ENCODE data around the gene FAS.
A peak's percentile ranks its signal among the peaks of the same experiment; 100 is the strongest.

The FAS gene

DNA sequence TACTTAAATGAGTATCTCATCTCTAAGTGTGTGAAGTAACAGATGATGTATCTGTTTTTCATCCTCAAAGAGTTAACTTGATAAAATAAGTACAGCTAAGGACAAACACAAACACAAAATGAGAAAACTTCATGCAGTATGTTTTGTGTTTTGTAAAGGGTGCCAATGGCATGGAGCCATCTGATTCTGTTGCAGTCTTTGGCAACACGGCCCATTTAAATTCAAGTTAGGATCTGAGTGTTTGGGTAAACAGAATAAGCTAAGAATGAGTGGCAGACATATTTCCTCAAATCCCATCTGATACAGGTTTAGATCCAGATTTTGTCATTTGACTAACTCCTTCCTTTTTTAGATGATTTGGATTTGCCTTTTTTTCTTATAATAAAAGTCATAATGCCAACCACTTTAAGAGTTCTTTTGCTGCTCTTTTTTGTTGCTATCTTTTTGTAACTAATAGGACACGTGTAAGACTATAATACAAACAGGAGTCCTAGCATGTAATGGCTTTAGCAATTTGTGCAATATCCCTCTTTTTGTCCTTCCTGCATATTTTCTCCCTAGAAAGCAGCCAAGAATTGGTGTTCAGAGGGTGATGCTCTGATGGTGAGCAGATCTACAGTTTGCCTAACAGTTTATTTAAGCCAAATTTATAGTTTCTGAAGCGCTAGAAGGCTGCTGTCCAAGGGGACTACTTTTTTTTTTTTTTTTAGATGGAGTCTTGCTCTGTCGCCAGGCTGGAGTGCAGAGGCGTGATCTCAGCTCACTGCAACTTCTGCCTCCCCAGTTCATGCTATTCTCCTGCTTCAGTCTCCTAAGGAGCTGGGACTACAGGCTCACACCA, 19.2 kb upstream of the FAS start:
- DNase-seq (ENCODE audit: low read depth in 2 of 2), result no peak

DNA sequence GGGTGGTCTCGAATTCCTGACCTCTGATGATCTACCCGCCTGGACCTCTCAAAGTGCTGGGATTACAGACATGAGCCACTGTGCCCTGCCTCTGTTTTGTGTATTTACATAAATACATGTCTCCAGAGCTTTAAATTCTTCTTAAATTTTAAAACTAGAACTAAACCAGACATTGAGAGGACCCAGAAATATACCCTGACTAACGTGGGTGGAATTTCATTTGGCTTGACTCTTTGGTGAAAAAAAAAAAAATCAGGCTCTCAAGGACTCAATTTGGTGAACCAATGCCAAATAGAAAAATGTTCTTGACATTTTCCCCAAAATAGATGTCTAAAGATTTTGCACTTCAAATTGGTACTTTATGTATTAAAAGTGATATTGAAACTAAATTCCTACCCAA, 16.6 kb upstream of the FAS start:
- DNase-seq (ENCODE audit: low read depth in 2 of 2), result no peak

DNA sequence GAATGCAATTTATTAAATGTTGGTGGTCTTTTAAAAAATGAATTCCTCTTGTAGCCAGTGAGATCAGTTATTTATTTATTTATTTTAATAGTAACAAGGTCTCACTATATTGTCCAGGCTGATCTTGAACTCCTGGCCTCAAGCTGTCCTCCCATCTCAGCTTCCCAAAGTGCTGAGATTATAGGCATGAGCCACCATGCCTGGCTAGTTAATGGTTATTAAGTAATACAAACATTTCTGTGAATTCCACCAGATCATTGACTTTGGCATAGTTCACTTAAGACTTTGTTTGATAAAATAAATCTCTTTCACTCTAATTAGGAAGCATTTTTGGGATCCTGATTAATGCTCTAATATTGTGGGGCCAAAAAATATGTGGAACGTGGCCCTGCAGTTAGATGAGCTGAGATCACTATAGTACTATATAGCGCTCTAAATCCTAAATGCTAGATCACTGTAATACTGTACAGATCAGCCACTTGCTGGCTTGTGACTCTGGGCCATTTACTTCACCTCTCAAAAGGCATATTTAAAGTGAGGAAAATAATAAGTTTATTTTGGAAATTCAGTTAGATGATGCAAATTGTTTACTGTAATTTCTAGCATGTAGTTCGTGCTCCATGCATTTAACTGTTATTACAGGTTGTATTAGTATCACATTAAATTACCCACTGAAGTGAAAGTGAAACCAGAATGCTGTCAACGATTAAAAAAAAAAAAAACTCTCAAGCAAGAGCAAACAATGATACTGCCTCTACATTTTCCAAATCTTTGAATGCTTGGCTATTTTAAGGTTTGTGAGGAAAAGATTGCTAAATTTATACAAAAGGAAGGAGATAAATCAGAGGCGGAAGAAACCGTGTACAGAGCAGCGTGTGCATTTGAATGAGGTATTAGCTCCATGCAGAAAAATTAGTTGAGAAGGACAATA, 15.9 kb upstream of the FAS start:
- no peak for DNase-seq (ENCODE audit: low read depth in 2 of 2)

DNA sequence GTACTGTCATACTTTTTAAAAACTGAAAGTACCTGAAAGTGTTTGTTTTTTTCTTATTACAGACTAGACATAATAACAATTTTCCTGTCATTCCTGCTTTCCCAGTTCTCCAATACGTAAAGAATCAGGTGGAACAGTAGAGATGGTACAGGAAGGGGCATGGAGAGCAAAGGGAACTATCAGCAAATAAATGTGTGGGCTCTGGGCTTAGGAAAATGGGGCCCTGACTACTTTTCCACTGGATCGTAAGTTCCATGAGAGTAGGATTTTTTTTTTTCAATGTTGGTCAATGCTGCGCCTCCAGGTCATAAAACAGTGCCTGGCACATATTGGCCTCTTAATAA, 15.2 kb upstream of the FAS start:
- DNase-seq (ENCODE audit: low read depth in 2 of 2), result no peak

DNA sequence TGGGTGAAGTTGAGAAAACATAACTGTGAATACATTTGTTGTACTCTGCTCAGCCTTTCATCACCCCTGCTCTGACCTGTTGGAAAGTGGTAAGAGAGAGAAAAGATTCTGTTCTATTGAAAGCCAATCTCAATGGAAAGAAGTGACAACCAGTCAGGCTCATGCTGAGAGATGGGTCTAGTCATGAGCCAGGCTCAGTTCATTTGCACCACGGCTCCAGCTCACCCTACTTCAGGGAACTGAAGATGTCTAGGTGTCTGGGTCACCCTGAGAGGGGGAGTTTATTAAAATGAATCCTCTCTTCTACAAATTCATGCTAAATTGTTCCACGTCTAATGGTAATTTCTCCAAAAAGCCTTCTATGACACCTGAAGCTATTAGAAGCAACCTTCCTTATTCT, 12.1 kb upstream of the FAS start:
- DNase-seq (ENCODE audit: low read depth in 2 of 2), result no peak

DNA sequence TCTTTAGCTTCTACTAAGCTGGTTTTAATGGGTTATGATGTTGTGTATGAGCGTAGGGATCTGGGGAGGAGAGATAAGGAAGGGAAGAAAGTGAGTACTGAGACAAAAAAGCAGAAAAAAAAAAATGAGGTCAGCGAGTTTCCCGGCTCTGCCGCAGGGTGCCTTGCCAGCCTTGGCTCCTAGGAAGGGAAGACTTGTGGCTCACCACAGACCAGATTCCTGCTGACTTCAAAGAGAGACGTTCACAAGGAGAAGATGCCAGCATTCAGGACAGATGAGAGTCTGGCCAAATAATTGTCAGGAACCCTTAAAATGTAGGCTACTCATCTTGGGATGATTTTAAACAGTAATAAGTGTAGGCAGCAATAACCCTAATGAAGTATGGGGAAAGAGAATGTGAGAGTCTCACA, 11.4 kb upstream of the FAS start:
- no peak for DNase-seq (ENCODE audit: low read depth in 2 of 2)

DNA sequence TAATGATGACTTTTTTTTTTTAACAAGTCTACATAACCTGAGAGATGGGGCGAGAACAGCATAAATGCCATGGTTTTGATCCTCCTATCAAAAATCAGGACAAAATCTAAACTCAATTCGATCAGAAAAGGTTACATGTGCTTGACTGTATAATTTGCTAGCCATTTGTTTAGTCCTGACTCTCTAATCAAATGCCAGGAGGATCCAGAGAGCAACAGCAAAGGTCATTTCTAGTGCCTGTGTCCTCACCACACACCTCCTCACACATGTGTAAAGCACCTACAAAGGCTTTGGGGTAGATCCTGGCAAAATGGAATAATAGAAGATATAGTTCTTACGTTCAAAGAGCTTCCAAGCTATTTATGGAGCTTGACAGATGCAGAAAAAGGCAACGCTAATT, 11.0 kb upstream of the FAS start:
- no peak for DNase-seq (ENCODE audit: low read depth in 2 of 2)

DNA sequence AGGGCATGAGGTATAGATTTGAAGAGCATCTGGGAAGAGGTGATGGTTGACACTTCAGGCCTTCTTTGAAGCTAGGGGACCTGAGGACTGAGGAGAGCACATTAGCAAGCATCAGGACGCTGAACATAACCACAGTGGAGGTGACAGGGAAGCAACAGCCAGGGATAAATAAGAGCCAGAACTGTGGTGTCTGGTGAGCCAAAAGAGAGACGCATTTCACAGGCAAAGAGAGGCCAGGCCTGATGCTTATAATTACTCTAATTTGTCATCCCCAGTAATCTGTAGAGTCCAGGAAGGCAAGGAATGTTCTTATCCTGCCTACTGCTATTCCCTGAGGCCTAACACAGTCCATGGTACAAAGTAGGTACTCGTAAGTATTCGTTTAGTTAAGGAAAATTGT, 10.4 kb upstream of the FAS start:
- DNase-seq (ENCODE audit: low read depth in 2 of 2), result no peak

DNA sequence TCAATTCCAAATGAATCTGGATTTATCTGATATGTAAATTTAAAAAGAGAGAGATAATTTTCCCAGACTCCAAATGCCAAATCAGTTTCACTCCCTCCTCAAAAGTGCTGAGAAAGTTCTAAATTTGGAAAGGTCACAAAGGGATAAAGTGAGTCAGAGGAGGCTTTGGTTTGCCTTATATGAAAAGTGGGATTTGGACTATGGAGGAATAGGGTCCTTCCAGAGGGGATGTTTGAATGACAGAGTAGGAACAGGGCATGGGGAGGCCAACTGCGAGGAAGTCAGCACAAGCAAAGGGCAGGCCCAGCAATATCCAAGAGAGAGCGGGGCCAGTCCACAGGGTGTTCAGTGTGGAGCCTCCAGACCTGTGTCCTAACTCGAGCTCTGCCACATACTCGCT, 9.8 kb upstream of the FAS start:
- DNase-seq (ENCODE audit: low read depth in 2 of 2), result no peak

DNA sequence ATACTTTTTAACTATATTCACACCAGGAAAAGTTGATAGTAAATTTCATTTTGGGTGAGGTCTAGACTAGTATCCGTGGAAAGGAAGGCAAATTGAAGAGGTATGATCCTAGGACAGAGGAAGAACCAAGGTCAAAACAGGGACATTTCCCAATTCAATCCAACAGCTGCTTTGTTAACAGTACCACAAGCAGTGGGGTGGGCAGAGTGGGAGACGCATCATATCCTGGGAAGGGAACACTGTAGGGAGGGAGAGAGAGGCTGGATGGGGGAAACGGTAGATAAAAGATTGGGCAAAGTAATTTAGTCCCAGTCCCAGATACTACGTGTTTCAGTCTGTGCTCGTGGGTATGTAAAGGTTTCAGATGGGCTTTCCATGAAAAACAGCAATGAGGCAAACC, 9.2 kb upstream of the FAS start:
- no peak for DNase-seq (ENCODE audit: low read depth in 2 of 2)

DNA sequence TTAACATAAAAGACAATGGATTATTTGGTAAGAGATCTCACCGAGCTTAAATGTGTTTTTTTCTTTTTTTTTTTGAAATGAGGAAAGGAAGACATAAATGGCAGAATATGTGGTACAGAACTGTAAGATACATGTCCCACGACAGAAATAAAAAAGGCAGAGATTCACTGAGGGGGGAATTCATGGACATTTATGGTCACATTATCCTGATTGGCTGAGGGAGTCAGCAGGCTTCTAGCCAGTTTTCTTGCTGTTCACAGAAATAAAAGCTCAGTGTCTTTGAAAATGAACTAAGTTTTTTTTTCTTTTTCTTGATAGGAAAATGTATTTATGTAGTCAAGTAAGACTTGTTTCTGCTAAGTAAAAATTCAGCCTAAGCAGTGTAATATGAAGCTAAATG, 8.2 kb upstream of the FAS start:
- DNase-seq (ENCODE audit: low read depth in 2 of 2), result no peak

DNA sequence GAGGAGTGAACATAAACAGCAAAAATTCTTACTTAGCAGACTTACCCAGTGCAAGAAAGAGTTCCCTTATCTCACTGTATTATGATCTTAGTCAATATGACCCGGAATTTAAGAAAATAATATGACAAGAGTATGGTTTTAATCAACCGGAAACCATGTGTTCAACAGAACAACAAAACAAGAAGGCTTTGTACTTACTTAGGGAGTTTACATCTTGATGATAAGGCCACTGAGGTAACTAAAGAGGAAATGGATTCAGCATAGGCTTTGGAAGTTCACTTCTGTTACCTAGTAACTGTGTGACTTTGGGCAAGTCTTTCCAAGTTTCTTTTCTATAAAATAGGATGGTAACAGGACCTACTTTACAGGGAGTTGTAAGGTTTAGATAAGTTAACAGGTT, 7.4 kb upstream of the FAS start:
- no peak for DNase-seq (ENCODE audit: low read depth in 2 of 2)

DNA sequence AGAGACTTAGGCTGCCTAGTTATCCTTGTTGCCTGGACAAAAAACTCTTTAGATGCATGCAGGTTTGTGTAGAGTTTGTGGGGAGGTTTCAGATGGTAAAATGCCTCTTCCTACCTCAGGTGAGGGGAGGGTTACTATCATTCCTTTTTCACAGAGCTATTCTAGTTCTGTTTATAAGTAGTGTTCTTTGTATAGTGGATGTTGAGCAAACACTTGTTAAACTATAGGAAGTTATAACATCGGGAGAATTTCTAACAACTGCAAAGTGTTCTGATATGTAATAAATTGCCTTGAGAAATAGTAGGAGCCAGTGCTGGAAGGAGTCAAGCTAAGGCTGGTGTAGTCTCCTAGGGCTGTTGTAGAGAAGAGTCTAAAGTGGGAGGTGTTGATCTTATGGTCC, 6.7 kb upstream of the FAS start:
- no peak for DNase-seq (ENCODE audit: low read depth in 2 of 2)

DNA sequence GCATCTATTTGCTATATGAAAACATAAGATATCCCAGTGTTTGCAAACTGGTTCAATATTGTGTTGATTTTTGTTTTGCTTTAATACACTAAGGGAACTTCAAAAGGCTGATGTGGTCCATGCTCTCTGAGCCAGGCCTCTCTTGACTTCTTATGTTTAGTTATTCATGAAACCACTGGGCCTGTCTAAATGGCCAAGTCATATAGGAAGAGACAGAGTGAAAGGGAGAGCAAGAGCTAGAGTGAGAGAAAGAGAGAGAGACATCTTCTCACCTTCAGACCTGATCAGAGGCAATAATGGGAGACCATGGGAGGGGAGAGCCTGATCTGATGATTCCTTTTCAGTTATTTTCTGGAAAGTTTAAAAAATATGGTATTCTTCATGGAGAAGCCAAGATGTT, 6.1 kb upstream of the FAS start:
- DNase-seq (ENCODE audit: low read depth in 2 of 2), result no peak

DNA sequence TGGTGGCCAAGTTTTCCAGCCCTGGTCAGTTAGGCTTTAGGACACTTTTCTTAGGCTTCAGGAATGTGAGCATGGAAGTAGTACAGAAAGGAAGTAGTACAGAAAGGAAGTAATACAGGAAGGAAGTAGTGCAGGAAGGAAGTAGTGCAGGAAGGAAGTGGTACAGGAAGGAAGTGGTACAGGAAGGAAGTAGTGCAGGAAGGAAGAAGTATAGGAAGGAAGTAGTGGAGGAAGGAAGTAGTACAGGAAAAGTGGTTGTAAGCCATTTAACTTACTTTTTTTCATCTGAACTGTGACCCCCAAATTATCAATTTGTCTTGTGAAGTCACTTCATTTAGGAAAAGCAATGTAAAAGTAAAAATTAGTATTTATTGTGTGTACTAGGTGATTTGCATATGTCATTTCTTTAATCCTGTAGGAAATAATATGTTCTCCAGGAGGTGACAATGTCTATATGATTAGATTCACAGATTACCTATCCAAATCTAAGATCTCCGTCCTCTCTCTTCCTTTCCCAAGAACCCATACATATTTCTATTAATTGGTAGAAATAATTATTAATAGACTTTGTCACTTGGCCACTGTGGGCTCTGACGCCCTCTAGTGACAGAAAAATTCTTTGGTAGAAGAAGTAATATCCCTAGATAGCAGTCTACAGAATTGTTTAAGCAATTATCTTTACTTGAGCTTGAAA, 3.9 kb upstream of the FAS start:
- DNase-seq (ENCODE audit: low read depth in 2 of 2), result no peak

DNA sequence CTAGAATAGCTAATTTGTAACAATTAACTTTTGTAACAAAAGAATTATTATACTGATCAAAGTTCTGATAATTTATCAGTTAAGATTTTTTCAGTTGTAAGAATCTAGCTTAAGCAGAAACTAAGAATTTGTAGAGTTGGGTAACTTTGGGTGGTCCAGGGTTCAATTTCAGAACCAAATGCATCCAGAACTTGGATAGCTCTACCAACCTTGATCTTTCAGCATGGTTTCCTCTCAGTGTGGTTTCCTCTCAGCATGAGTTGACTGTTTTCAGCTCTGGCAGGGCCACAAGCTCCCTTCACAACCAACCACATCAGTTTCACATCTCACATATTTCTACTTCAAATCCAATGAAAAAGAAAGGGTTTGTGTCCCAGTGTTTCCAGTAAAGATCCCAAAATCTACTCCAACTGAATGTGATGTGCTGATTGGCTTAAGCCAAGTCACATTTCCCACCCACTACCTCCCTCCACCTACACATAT, 3.3 kb upstream of the FAS start:
- DNase-seq (ENCODE audit: low read depth in 2 of 2), result no peak

DNA sequence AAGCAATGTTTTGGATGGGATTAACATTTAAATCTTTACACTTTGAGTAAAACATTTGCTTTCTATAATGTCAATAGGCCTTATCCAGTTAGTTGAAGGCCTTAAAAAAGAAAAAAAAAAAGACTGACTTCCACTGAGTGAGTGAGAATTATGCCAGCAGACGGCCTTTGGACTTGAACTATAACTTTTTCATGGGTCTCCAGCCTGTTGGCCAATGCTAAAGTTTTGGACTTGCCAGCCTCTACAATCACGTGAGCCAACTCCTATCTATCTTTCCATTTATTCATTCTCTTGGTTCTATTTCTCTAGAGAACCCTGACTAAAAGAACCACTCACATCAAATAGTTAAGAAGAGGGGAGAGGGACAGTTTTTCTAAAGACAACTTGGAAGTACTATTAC, 2.8 kb upstream of the FAS start:
- DNase-seq (ENCODE audit: low read depth in 2 of 2), result no peak

DNA sequence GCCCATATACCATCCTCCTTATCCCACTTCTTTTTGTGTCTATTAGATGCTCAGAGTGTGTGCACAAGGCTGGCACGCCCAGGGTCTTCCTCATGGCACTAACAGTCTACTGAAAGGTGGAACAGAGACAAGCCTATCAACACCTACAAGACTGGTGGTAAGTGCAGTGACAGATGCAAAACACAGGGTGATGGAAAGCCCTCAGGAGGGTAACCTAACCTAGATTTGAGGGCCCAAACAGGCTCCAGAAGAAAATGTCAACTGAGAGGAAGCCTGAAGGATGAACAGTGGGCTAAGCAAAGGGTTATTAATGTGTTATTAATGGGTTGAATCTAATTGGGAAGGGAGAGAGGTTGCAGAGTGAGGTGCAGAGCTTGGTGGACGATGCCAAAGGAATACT, 1.2 kb upstream of the FAS start:
- DNase-seq (ENCODE audit: low read depth in 2 of 2), result no peak

DNA sequence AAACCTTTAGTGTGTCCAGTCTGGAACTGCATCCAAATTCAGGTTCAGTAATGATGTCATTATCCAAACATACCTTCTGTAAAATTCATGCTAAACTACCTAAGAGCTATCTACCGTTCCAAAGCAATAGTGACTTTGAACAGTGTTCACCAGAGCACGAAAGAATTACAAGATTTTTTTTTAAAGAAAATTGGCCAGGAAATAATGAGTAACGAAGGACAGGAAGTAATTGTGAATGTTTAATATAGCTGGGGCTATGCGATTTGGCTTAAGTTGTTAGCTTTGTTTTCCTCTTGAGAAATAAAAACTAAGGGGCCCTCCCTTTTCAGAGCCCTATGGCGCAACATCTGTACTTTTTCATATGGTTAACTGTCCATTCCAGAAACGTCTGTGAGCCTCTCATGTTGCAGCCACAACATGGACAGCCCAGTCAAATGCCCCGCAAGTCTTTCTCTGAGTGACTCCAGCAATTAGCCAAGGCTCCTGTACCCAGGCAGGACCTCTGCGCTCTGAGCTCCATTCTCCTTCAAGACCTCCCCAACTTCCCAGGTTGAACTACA, 694 bp upstream of the FAS start:
- DNase-seq (ENCODE audit: low read depth in 2 of 2), result no peak

DNA sequence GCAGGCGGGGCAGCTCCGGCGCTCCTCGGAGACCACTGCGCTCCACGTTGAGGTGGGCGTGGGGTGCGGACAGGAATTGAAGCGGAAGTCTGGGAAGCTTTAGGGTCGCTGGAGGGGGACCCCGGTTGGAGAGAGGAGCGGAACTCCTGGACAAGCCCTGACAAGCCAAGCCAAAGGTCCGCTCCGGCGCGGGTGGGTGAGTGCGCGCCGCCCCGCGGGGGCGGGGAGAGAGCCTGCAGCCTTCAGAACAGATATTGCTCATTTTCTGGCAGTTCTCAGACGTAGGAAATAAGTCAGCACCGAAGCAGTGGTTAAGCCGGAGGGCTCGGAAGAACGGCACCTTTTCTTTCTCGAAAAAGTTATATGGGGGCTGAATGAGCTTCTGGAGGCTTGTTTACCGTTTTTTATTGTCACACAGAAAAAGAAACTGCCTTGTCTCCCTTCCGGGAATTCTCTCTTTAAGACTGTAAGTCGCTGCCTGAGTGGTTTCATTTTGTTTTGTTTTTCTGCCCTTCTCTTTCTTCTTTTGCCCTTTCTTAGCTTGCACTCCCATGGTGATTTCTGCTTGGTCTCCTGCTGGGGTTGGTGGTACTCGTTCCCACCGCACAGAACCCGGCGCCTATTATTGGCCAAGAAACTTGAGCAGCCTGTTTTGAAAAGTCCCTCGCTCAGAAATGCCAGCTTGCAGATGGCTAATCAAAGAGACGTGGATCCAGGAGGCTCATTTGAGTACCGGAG, 732 bp downstream of the FAS start:
- peak; percentile 40 to 65 for DNase-seq (ENCODE audit: low read depth in 2 of 2)

DNA sequence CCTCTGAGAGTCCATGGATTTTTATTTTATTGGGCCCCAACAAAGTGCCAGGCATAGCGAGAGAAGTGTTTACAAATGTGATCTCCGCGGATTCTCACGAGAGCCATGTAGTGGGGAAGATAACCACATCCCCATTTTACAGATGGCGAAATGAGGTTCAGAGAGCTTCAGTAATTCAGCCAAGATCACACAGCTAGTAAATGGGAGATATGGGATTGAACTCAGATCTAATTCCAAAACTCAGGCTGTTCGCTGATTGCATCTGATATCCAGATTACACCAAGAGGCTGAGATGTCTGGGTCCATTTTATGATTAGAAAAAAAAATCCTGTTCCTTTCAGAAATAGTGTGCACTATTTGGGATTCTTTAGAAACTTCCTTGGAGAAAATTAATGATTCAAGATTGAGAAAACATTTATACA, 1.3 kb downstream of the FAS start:
- DNase-seq (ENCODE audit: low read depth in 2 of 2), result no peak

Measured in stimulated activated CD4-positive, alpha-beta T cell treated with anti-CD3 and anti-CD28 coated beads, Interleukin-12 subunit alpha, Interleukin-12 subunit beta, amount 100 ng/mL, for 24 hours (primary cell).